ENCODE data around the gene CACNB1. TPM values are rescaled to one million over a fixed set of nuclear protein-coding genes. Genes with fewer than 3 reads are reported as not detected.

Gene CACNB1
- total RNA-seq, 1 donor from 2014 or later: 13.8 TPM

GRCh38 chr17:39183720-39184119 lies 13.7 kb downstream of the CACNB1 start:
- Mint-ChIP-seq H3K9me3 (ENCODE audit: low read depth) (no peaks in the 10 kb centered on the region), H3K36me3 (ENCODE audit: insufficient read depth) (peaks cover 6% of the 10 kb centered on the region), H3K4me1 (ENCODE audit: low read depth) (no peaks in the 10 kb centered on the region), H3K27me3 (no peaks in the 10 kb centered on the region), H3K27ac (no peak overlapping the region), H3K4me3 (ENCODE audit: low read depth) (no peak overlapping the region)
- TF ChIP-seq CTCF (IDR thresholded peaks at IDR 0.05; ENCODE audit: unreplicated experiment): no peak
- no peak for DNase-seq (ENCODE audit: low spot score, unreplicated experiment)

DNA sequence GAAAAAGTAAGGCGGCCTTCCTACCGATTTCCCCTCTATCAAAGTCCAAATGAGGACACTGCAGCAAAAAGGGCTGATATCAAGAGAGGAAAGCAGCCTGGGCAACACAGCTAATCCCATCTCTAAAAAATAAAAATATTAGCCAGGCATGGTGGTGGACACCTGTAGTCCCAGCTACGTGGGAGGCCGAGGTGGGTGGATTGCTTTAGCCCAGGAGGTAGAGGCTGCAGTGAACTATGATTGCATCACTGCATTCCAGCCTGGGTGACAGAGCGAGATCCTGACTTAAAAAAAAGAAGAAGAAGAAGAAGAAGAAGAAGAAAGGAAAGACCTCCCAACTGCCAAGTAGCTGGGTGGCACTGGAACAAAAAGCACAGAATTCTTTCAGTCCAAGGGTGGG lies 14.4 kb downstream of the CACNB1 start:
- Mint-ChIP-seq H3K27me3 (no peaks in the 10 kb centered on the region), H3K4me3 (ENCODE audit: low read depth) (no peak overlapping the region), H3K36me3 (ENCODE audit: insufficient read depth) (peaks cover 6% of the 10 kb centered on the region), H3K4me1 (ENCODE audit: low read depth) (no peaks in the 10 kb centered on the region), H3K9me3 (ENCODE audit: low read depth) (no peaks in the 10 kb centered on the region), H3K27ac (peak overlapping the region; percentile 34)
- no peak for TF ChIP-seq CTCF (IDR thresholded peaks at IDR 0.05; ENCODE audit: unreplicated experiment)
- DNase-seq (ENCODE audit: low spot score, unreplicated experiment): no peak

GRCh38 chr17:39181303-39181702 lies 16.2 kb downstream of the CACNB1 start:
- H3K4me3 Mint-ChIP-seq (ENCODE audit: low read depth): no peak overlapping the region
- no peaks in the 10 kb centered on the region for H3K4me1 Mint-ChIP-seq (ENCODE audit: low read depth)
- no peak overlapping the region for H3K27ac Mint-ChIP-seq
- TF ChIP-seq CTCF (IDR thresholded peaks at IDR 0.05; ENCODE audit: unreplicated experiment): no peak
- no peak for DNase-seq (ENCODE audit: low spot score, unreplicated experiment)
- H3K36me3 Mint-ChIP-seq (ENCODE audit: insufficient read depth): peaks cover 15% of the 10 kb centered on the region
- H3K9me3 Mint-ChIP-seq (ENCODE audit: low read depth): no peaks in the 10 kb centered on the region
- no peaks in the 10 kb centered on the region for H3K27me3 Mint-ChIP-seq

DNA sequence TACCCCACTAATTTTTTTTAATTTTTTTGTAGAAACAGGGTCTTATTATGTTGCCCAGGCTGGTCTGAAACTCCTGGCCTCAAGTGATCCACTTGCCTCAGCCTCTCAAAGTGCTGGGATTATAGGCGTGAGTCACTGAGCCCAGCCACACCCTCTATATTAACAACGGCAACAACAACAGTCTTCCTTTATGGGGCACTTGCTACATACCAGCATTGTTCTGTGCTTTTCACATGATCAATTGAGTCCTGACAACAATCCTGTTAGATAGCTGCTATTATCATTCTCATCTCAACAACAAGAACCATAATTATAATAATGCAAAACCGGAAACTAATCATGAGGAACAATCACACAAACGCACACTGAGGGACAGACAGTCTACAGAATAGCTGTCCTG lies 18.9 kb downstream of the CACNB1 start:
- H3K36me3 Mint-ChIP-seq (ENCODE audit: insufficient read depth): peaks cover 13% of the 10 kb centered on the region
- H3K4me1 Mint-ChIP-seq (ENCODE audit: low read depth): no peaks in the 10 kb centered on the region
- no peaks in the 10 kb centered on the region for H3K27me3 Mint-ChIP-seq
- no peak for TF ChIP-seq CTCF (IDR thresholded peaks at IDR 0.05; ENCODE audit: unreplicated experiment)
- H3K27ac Mint-ChIP-seq: no peak overlapping the region
- DNase-seq (ENCODE audit: low spot score, unreplicated experiment): no peak
- H3K9me3 Mint-ChIP-seq (ENCODE audit: low read depth): no peaks in the 10 kb centered on the region
- no peak overlapping the region for H3K4me3 Mint-ChIP-seq (ENCODE audit: low read depth)

GRCh38 chr17:39177256-39177655 lies 20.2 kb downstream of the CACNB1 start:
- Mint-ChIP-seq H3K27ac (no peak overlapping the region), H3K9me3 (ENCODE audit: low read depth) (no peaks in the 10 kb centered on the region), H3K4me3 (ENCODE audit: low read depth) (no peak overlapping the region)

More at GRCh38 chr17:39177256-39177655, 20.2 kb downstream of the CACNB1 start:
- H3K4me1 Mint-ChIP-seq (ENCODE audit: low read depth): no peaks in the 10 kb centered on the region
- TF ChIP-seq CTCF (IDR thresholded peaks at IDR 0.05; ENCODE audit: unreplicated experiment): no peak
- H3K36me3 Mint-ChIP-seq (ENCODE audit: insufficient read depth): peaks cover 9% of the 10 kb centered on the region
- DNase-seq (ENCODE audit: low spot score, unreplicated experiment): no peak
- H3K27me3 Mint-ChIP-seq: no peaks in the 10 kb centered on the region
